GM18505 (cell line): ENCODE data around the gene SPRR2G.
"Not testable (repeated sequence)": the region's sequence is repeated elsewhere in the genome, so short reads cannot be mapped to it uniquely, and the experiment has no call there.

Experiments used
- ATAC-seq: cut with Tn5 transposase; IDR thresholded peaks from one replicate; pipeline ENCODE4 v1.9.1; 2021; ENCODE audit not compliant: unreplicated experiment
- POLR2A ChIP-seq: IDR thresholded peaks from 4 replicates; pipeline ENCODE4 v1.6.1; 2011; ENCODE audit warnings: borderline replicate concordance; ENCODE audit not compliant: insufficient read depth, insufficient read length; ENCODE audit errors: extremely low read depth

Gene SPRR2G

DNA sequence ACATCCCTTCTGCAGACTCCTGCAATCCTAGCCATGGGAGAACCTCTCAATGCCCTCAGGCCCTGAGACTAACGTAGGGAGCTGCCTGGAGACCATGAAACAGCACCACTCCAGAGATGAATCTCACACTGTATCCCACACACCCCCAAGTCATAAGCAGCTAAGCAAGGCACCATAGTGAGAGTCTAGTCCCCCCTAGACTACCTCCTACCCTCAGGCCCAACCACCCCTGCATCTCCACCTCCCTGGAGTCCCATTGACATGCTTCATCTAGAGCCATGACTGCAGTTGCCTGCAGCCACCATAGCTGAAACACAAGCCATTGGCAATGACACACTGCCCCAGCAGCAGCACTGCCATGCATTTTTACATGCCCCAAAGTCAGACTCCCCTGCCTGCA, 17.4 kb downstream of the SPRR2G start:
- ATAC-seq, result no peak
- TF ChIP-seq POLR2A, result no peak

DNA sequence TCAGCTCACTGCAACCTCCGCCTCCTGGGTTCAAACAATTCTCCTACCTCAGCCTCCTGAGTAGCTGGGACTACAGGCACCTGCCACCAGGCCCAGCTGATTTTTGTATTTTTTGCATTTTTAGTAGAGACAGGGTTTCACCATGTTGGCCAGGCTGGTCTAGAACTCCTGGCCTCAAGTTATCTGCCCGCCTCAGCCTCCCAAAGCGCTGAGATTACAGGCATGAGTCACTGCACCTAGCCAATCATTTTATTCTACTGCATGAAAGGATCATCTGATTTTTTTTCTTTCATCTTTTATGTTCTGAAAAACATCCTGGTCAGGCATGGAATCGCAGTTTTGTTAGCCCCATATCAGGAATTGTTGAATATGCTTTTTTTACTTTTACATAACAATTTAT, 22.0 kb downstream of the SPRR2G start:
- ATAC-seq, result not testable (repeated sequence)

DNA sequence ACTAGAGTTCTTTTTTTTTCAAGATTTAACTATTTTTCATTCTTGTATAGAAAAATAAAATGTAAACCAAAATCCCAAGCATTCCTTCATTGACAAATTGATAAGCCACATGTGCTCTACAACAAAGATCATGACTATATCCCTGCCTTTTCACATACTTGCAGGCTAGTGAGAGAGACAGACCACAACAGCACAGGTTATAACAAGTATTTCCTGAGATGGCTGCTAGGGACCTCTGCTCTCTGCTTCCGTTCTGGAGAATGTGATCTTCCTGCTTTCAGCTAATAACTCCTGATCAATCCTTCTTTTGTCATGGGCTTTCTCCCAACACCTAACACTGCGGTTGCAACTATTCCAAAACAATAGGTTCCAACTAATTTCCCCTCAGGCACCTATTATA, 23.4 kb downstream of the SPRR2G start:
- ATAC-seq, result no peak
- TF ChIP-seq POLR2A, result no peak

DNA sequence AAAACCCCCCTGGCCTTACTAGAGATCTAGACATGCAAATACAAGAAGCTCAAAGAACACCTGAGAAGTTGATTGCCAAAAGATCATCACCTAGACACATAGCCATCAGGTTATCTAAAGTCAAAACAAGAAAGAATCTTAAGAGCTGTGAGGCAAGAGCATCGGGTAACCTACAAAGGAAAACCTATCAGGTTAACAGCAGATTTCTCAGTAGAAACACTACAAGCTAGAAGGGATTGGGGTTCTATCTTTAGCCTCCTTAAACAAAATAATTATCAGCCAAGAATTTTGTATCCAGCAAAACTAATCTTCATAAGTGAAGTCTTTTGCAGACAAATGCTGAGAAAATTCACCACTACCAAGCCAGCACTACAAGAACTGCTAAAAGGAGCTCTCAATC, 25.2 kb downstream of the SPRR2G start:
- TF ChIP-seq POLR2A, result no peak
- no peak for ATAC-seq

DNA sequence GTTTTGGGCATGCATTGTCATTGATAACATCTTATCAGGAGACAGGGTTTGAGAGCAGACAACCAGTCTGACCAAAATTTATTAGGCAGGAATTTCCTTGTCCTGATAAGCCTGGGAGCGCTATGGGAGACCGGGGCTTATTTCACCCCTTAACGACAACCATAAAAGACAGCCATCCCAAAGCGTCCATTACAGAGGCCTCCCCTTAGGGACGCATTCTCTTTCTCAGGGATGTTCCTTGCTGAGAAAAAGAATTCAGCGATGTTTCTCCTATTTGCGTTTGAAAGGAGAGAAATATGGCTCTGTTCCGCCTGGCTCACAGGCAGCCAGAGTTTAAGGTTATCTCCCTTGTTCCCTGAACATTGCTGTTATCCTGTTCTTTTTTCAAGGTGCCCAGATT, 26.9 kb downstream of the SPRR2G start:
- not testable (repeated sequence) for ATAC-seq

DNA sequence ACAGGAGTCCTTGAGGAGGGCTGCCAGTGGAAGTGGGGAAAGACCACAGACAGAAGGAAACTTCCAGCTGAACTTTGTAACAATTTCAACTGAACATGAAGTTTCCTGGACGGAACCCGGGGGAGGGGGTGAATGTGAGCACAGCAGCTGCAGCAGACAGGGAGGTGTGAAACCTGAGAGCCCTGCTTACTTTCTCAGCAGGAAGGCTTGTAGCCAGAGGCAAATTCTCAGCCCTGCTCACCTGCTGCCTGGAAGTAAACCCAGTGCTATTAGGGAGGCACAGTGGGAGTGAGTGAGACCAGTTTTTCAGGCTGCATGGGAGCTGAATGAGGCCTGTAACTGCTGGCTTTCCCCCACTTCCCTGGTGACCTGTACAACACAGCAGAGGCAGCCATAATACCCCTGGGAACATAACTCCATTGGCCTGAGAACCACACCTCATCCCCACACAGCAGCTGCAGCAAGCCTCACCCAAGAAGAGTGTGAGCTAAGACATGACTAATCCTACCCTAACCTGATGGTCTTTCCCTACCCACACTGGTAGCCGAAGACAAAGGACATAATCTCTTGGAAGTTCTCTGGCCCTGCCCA, 27.8 kb downstream of the SPRR2G start:
- TF ChIP-seq POLR2A, result no peak
- ATAC-seq, result no peak

DNA sequence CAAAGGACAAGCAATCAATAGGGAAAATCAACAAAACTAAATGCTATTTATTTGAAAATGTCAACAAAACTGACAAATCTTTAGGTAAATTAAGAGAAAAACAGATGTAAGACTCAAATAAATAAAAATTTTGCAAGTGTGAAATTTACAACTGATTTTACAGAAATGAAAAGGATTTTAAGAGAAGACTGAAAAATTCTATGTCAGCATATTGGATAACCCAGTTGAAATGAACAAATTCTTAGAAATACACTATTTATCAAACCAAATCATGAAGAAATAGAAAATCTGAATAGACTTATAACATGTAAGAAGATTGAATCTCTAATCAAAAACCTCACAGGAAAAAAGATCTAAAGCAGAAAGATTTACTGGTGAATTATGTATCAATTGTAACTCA, 29.7 kb downstream of the SPRR2G start:
- TF ChIP-seq POLR2A, result no peak
- no peak for ATAC-seq

DNA sequence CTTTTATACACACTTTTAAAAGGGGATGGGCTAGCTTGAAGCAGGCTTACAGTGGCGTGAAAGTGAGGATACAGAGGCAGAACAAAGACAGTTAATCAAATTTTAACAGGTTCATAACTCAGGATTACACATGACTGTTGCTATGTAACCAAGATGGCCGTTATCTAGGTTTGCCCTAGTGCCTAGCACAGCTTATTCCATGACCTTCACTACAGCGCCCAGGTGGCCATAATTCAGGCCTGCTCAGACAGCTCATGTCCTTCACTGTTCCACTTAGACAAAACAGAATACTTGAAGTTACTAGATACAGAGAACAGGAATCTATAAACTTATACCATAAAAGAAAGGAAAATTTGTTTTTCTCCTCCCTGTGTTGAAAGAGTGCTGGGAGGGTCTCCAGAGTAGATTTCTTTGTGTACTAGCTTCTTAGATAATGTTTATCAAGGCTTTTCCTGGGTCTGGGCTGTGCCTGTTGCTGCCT, 31.2 kb downstream of the SPRR2G start:
- TF ChIP-seq POLR2A, result no peak
- ATAC-seq, result no peak

DNA sequence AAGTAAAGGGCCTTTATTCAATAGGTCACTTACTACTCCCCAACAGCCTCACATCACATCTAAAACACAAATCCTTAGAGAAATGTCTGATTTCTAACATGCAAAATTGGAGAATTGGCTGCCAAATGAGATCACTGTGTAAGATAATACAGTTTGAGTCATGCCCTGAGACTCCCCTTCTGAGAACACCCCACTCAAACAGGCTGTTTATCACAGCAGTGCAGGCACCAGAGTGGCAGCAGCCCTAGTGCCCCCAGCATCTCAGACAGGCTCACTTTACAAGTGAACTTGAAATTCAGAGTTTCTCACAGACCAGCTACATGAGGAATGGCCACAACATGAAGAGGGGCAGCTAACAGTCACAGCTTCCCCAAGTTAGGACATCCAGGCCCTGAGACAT, 35.4 kb downstream of the SPRR2G start:
- not testable (repeated sequence) for ATAC-seq

DNA sequence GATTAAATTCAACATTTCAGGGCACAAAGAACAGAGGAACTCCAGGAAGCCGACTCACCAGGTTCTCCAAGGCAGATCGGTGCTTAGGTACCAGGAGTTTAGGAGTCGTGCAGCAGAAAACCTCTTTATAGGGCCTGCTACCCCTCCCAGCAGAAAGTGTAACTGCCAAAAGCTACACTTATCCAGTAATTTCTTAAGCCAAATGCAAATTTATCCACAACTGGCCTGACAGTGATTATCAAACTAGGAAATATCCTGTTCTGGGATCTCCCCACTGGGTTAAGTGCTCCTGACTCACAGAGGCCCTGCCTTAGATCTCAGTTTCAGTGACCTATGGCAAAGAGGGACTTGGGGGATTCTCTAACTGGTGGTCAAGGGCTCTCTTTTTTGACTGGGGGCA, 37.3 kb downstream of the SPRR2G start, which contains the start of gene SPRR2F:
Gene SPRR2F (minus strand): TSS at position 101 of the 400 bp plus-strand sequence. CDS start 783 bp downstream, outside the sequence.
- ATAC-seq, result no peak

DNA sequence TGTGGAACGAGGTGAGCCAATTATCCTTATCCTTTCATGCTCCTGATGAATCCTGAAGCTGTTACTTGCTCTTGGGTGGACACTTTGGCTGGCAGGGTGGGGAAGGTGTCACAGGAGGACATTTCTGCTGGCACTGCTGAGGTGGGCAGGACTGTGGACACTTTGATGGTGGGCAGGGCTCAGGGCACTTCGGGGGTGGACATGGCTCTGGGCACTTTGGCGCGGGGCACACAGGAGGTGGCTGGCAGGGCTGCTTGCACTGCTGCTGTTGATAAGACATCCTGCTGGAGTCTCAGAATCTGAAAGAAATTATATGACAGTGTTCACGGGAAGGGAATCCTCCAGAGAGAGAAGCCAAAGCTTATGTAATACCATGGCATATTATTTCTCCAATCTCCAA, 38.2 kb downstream of the SPRR2G start:
- not testable (repeated sequence) for ATAC-seq

More for the DNA sequence above, 37.3 kb downstream of the SPRR2G start, which contains the start of gene SPRR2F:
- no peak for TF ChIP-seq POLR2A

DNA sequence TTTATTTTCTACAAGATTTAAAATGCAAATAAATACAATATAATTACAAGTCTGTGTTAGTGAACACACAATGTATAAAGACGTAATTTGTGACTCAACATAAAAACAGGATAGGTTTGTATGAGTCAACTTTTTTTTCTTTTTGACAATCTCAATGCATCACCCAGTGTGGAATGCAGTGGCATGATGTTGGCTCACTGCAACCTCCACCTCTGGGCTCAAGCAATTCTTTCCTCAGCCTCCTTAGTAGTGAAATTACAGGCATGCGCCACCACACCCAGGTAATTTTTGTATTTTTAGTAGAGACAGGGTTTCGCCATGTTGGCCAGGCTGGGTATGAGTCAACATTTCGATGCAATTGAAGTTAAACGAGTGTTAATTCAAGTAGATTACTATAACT, 50.4 kb downstream of the SPRR2G start:
- no peak for ATAC-seq
- TF ChIP-seq POLR2A, result no peak
